Muscle of arm (tissue), 12 donors: ENCODE results near the gene KAZN. TPM values are rescaled to one million over a fixed set of nuclear protein-coding genes. Genes with fewer than 3 reads are reported as not detected.

Experiments
- DNase-seq: peaks from one replicate; pipeline ENCODE4 v3.0.0-alpha.2; 2013
- polyA plus RNA-seq, 12 donors: library from polyadenylated mRNA; unstranded; fragments of 120-200 nt; gene quantifications; one replicate each; pipeline ENCODE4 v1.2.1, GENCODE V29; 2013; ENCODE audit not compliant: insufficient read length in 12 of 12

KAZN gene
- polyA plus RNA-seq, 12 donors: 10.6 to 20.6 (median 14.8) TPM; not detected in 1

- DNase-seq: no peak
These were observed 109.3 kb downstream of the KAZN start for GRCh38 chr1:14707531-14708445.

- no peak for DNase-seq
These were observed 111.8 kb downstream of the KAZN start for GRCh38 chr1:14710331-14710730.

GRCh38 chr1:14712136-14712535 lies 113.7 kb downstream of the KAZN start:
- DNase-seq: no peak

- DNase-seq: no peak
These were observed 114.6 kb downstream of the KAZN start for GRCh38 chr1:14713077-14713476.

- no peak for DNase-seq
These were observed 116.8 kb downstream of the KAZN start for GRCh38 chr1:14715266-14715665.

GRCh38 chr1:14715802-14716201 lies 117.3 kb downstream of the KAZN start:
- DNase-seq: no peak

- no peak for DNase-seq
These were observed 118.0 kb downstream of the KAZN start for GRCh38 chr1:14716474-14716873.

GRCh38 chr1:14718476-14718875 lies 120.0 kb downstream of the KAZN start:
- no peak for DNase-seq

GRCh38 chr1:14723401-14723800 lies 124.9 kb downstream of the KAZN start:
- DNase-seq: no peak

GRCh38 chr1:14724246-14724645 lies 125.8 kb downstream of the KAZN start:
- no peak for DNase-seq

- DNase-seq: no peak
These were observed 126.2 kb downstream of the KAZN start for GRCh38 chr1:14724678-14725077.

GRCh38 chr1:14725238-14725637 lies 126.8 kb downstream of the KAZN start:
- no peak for DNase-seq

GRCh38 chr1:14725695-14726094 lies 127.2 kb downstream of the KAZN start:
- no peak for DNase-seq

GRCh38 chr1:14726606-14727005 lies 128.1 kb downstream of the KAZN start:
- DNase-seq: no peak

GRCh38 chr1:14728516-14728915 lies 130.0 kb downstream of the KAZN start:
- DNase-seq: peak; percentile 17

- DNase-seq: peak; percentile 22
These were observed 134.2 kb downstream of the KAZN start for GRCh38 chr1:14732728-14733047.

GRCh38 chr1:14733048-14733778 lies 134.7 kb downstream of the KAZN start:
- DNase-seq: no peak

GRCh38 chr1:14733779-14734140 lies 135.3 kb downstream of the KAZN start:
- DNase-seq: no peak

- no peak for DNase-seq
These were observed 137.4 kb downstream of the KAZN start for GRCh38 chr1:14735841-14736240.

- DNase-seq: no peak
These were observed 139.1 kb downstream of the KAZN start for GRCh38 chr1:14737561-14738094.

- no peak for DNase-seq
These were observed 139.8 kb downstream of the KAZN start for GRCh38 chr1:14738235-14738634.

GRCh38 chr1:14738647-14739046 lies 140.2 kb downstream of the KAZN start:
- no peak for DNase-seq
